H9 (cell line): ENCODE results near the gene RBPJL. TPM values are rescaled to one million over a fixed set of nuclear protein-coding genes. Genes with fewer than 3 reads are reported as not detected.

Experiments used
- DNase-seq: peaks from one replicate; pipeline ENCODE4 v3.0.0-alpha.2; 2017
- H2AFZ ChIP-seq: one replicate; pipeline ENCODE4 v1.6.1; 2013; ENCODE audit warnings: mild to moderate bottlenecking, low read length, control low read depth, moderate library complexity
- H2AK5ac ChIP-seq: 2 replicates; pipeline ENCODE4 v1.6.1; 2013; ENCODE audit warnings: low read length, control low read depth, mixed read lengths; ENCODE audit not compliant: insufficient read length
- H2BK120ac ChIP-seq: one replicate; pipeline ENCODE4 v1.6.1; 2013; ENCODE audit warnings: low read depth, mild to moderate bottlenecking, low read length, control low read depth, inconsistent platforms; ENCODE audit not compliant: poor library complexity, severe bottlenecking
- H2BK12ac ChIP-seq: 2 replicates; pipeline ENCODE4 v1.6.1; 2013; ENCODE audit warnings: low read length, control low read depth, mixed read lengths, low read depth; ENCODE audit not compliant: insufficient read length
- H2BK15ac ChIP-seq: 2 replicates; pipeline ENCODE4 v1.6.1; 2013; ENCODE audit warnings: low read depth, low read length, control low read depth
- H2BK20ac ChIP-seq: one replicate; pipeline ENCODE4 v1.6.1; 2013; ENCODE audit warnings: low read depth, mild to moderate bottlenecking, low read length, control low read depth, inconsistent platforms; ENCODE audit not compliant: poor library complexity, severe bottlenecking
- H2BK5ac ChIP-seq: 2 replicates; pipeline ENCODE4 v1.6.1; 2013; ENCODE audit warnings: low read length, control low read depth, mixed read lengths; ENCODE audit not compliant: insufficient read length
- H3K14ac ChIP-seq: 2 replicates; pipeline ENCODE4 v1.6.1; 2013; ENCODE audit warnings: low read length, control low read depth; ENCODE audit not compliant: insufficient read depth
- H3K18ac ChIP-seq: 2 replicates; pipeline ENCODE4 v1.6.1; 2013; ENCODE audit warnings: low read depth, mild to moderate bottlenecking, mixed read lengths, low read length, control low read depth; ENCODE audit not compliant: insufficient read length
- H3K23ac ChIP-seq: 2 replicates; pipeline ENCODE4 v1.6.1; 2013; ENCODE audit warnings: low read length, control low read depth, mixed read lengths, low read depth; ENCODE audit not compliant: insufficient read length
- H3K23me2 ChIP-seq: 2 replicates; pipeline ENCODE4 v1.6.1; 2013; ENCODE audit warnings: low read depth, mild to moderate bottlenecking, mixed read lengths, low read length, control low read depth; ENCODE audit not compliant: insufficient read length, poor library complexity, severe bottlenecking
- H3K27ac ChIP-seq: 2 replicates; pipeline ENCODE4 v1.5.1; 2013; ENCODE audit warnings: low read length, control low read depth, mixed read lengths, low read depth; ENCODE audit not compliant: insufficient read length
- H3K27me3 ChIP-seq: 2 replicates; pipeline ENCODE4 v1.6.1; 2013; ENCODE audit warnings: low read length, control low read depth, inconsistent platforms; ENCODE audit not compliant: insufficient read depth
- H3K4ac ChIP-seq: 2 replicates; pipeline ENCODE4 v1.6.1; 2013; ENCODE audit warnings: low read depth, mild to moderate bottlenecking, control low read depth, inconsistent platforms, low read length, moderate library complexity
- H3K4me1 ChIP-seq: 2 replicates; pipeline ENCODE4 v1.6.1; 2013; ENCODE audit warnings: low read length, control low read depth, inconsistent platforms; ENCODE audit not compliant: insufficient read depth
- H3K4me2 ChIP-seq: 2 replicates; pipeline ENCODE4 v1.6.1; 2013; ENCODE audit warnings: low read length, control low read depth, mixed read lengths; ENCODE audit not compliant: insufficient read length, insufficient read depth
- H3K56ac ChIP-seq: 2 replicates; pipeline ENCODE4 v1.6.1; 2013; ENCODE audit warnings: low read depth, mild to moderate bottlenecking, mixed read lengths, low read length, control low read depth; ENCODE audit not compliant: insufficient read length
- H3K79me1 ChIP-seq: 2 replicates; pipeline ENCODE4 v1.6.1; 2013; ENCODE audit warnings: low read depth, mild to moderate bottlenecking, moderate library complexity, low read length, control low read depth, inconsistent platforms; ENCODE audit not compliant: insufficient read depth, poor library complexity, severe bottlenecking
- H3K79me2 ChIP-seq: 2 replicates; pipeline ENCODE4 v1.6.1; 2013; ENCODE audit warnings: low read length, control low read depth, inconsistent platforms; ENCODE audit not compliant: insufficient read depth
- H3K9ac ChIP-seq: 2 replicates; pipeline ENCODE4 v1.6.1; 2013; ENCODE audit warnings: low read length, control low read depth, mixed read lengths; ENCODE audit not compliant: insufficient read length; ENCODE audit errors: extremely low read depth
- H3K9me3 ChIP-seq: one replicate; pipeline ENCODE4 v1.6.1; 2013; ENCODE audit warnings: low read depth, low read length, inconsistent platforms; ENCODE audit not compliant: control insufficient read depth
- H3T11ph ChIP-seq: one replicate; pipeline ENCODE4 v1.6.1; 2013; ENCODE audit warnings: mild to moderate bottlenecking, low read length, control low read depth, inconsistent platforms
- H4K20me1 ChIP-seq: one replicate; pipeline ENCODE4 v1.6.1; 2013; ENCODE audit not compliant: control insufficient read depth, insufficient read length, insufficient read depth
- H4K5ac ChIP-seq: 2 replicates; pipeline ENCODE4 v1.6.1; 2013; ENCODE audit warnings: low read depth, mild to moderate bottlenecking, mixed read lengths, low read length, control low read depth; ENCODE audit not compliant: insufficient read length
- H4K8ac ChIP-seq: replicated peaks from 2 replicates; pipeline ENCODE4 v1.6.1; 2013; ENCODE audit warnings: low read length, control low read depth, mixed read lengths, low read depth; ENCODE audit not compliant: insufficient read length
- H4K91ac ChIP-seq: 2 replicates; pipeline ENCODE4 v1.6.1; 2013; ENCODE audit warnings: low read depth, mild to moderate bottlenecking, moderate library complexity, mixed read lengths, low read length, control low read depth; ENCODE audit not compliant: insufficient read length
- H3K27ac Mint-ChIP-seq, 3 experiments: 2 replicates in 2 of 3; 3 replicates in 1 of 3; pipeline ENCODE4 v1.8.0; 2020 to 2021; ENCODE audit warnings: mixed read lengths in 3 of 3, mild to moderate bottlenecking in 1 of 3, moderate library complexity in 1 of 3
- H3K27me3 Mint-ChIP-seq: 2 replicates; pipeline ENCODE4 v1.8.0; 2021; ENCODE audit warnings: low read depth, mild to moderate bottlenecking, moderate library complexity, mixed read lengths
- H3K36me3 Mint-ChIP-seq, 3 experiments: 2 replicates in 2 of 3; 3 replicates in 1 of 3; pipeline ENCODE4 v1.8.0; 2020 to 2021; ENCODE audit warnings: low read depth in 3 of 3, mixed read lengths in 3 of 3; ENCODE audit not compliant: insufficient read depth in 1 of 3
- H3K4me1 Mint-ChIP-seq, 2 experiments: 2 replicates each; pipeline ENCODE4 v1.8.0; 2020; ENCODE audit warnings: mixed read lengths in 2 of 2
- H3K4me3 Mint-ChIP-seq, 2 experiments: 2 replicates in 1 of 2; 3 replicates in 1 of 2; pipeline ENCODE4 v1.8.0; 2020 to 2021; ENCODE audit warnings: mild to moderate bottlenecking in 2 of 2, mixed read lengths in 2 of 2, moderate library complexity in 1 of 2
- H3K9me3 Mint-ChIP-seq, 2 experiments: 2 replicates in 1 of 2; 3 replicates in 1 of 2; pipeline ENCODE4 v1.8.0; 2020; ENCODE audit warnings: mild to moderate bottlenecking in 2 of 2, mixed read lengths in 2 of 2, moderate library complexity in 1 of 2
- CTCF ChIP-seq: fragments of 200-600 bp; sonication (generic); conservative IDR thresholded peaks from 3 replicates; pipeline ENCODE4 v1.8.0; 2021; ENCODE audit warnings: antibody characterized with exemption, mild to moderate bottlenecking
- WGBS: extraction: QIAGEN DNeasy Blood & Tissue Kit; methylation state at CpG from one replicate; pipeline ENCODE4 v1.1.7; 2013; ENCODE audit warnings: missing lambda C conversion rate, low lambda C conversion rate, mixed read lengths; ENCODE audit not compliant: insufficient read length; ENCODE audit errors: extremely low coverage; 5-methylcytosine and 5-hydroxymethylcytosine counted together
- total RNA-seq: library from RNA; stranded (reverse); gene quantifications from 2 replicates; pipeline ENCODE4 v1.2.1, GENCODE V29; 2021

Gene RBPJL
- total RNA-seq, 1 experiment from 2014 or later, result 0.28 TPM

- H3K9me3 ChIP-seq, result no peaks in the 10 kb centered on the region
- TF ChIP-seq CTCF, result no peak
- H3K4ac ChIP-seq, result no peak overlapping the region
- H4K20me1 ChIP-seq, result no peaks in the 10 kb centered on the region
- H4K91ac ChIP-seq, result no peak overlapping the region
- no peak overlapping the region for H2AFZ ChIP-seq
- H2BK15ac ChIP-seq, result no peak overlapping the region
- H3K36me3 Mint-ChIP-seq, result no peaks in the 10 kb centered on the region
- no peak overlapping the region for H3K9ac ChIP-seq
- no peak overlapping the region for H4K8ac ChIP-seq
- H2BK120ac ChIP-seq, result no peak overlapping the region
- no peak overlapping the region for H3K23ac ChIP-seq
- H3K27ac ChIP-seq, result no peak overlapping the region
- no peak overlapping the region for H3K4me3 Mint-ChIP-seq
- no peaks in the 10 kb centered on the region for H3K79me2 ChIP-seq
- H3K4me1 ChIP-seq, result no peaks in the 10 kb centered on the region
- H3K9me3 Mint-ChIP-seq, result peaks cover 4 to 6% of the 10 kb centered on the region in 2 experiments; a peak in 2 of 5 replicates
- no peak overlapping the region for H2BK20ac ChIP-seq
- no peak overlapping the region for H3T11ph ChIP-seq
- H4K5ac ChIP-seq, result no peak overlapping the region
- H3K18ac ChIP-seq, result no peak overlapping the region
- DNase-seq, result no peak
- H3K27me3 ChIP-seq, result no peaks in the 10 kb centered on the region
- no peak overlapping the region for H2BK12ac ChIP-seq
- no peak overlapping the region; a peak in 1 of 7 replicates for H3K27ac Mint-ChIP-seq
- H3K4me2 ChIP-seq, result no peak overlapping the region
- H2BK5ac ChIP-seq, result no peak overlapping the region
- no CpG with 5 or more reads among the region's 21 CpGs for WGBS
- H3K27me3 Mint-ChIP-seq, result peaks cover 29% of the 10 kb centered on the region
- H3K79me1 ChIP-seq, result no peaks in the 10 kb centered on the region
- no peak overlapping the region for H2AK5ac ChIP-seq
- no peak overlapping the region for H3K56ac ChIP-seq
- peaks cover 4 to 16% of the 10 kb centered on the region in 2 experiments; a peak in 3 of 4 replicates for H3K4me1 Mint-ChIP-seq
- H3K14ac ChIP-seq, result no peak overlapping the region
- no peaks in the 10 kb centered on the region for H3K23me2 ChIP-seq
These were observed 5.6 kb downstream of the RBPJL start for GRCh38 chr20:45312241-45312640.
